ENCODE results near the gene MEN1.

DNA sequence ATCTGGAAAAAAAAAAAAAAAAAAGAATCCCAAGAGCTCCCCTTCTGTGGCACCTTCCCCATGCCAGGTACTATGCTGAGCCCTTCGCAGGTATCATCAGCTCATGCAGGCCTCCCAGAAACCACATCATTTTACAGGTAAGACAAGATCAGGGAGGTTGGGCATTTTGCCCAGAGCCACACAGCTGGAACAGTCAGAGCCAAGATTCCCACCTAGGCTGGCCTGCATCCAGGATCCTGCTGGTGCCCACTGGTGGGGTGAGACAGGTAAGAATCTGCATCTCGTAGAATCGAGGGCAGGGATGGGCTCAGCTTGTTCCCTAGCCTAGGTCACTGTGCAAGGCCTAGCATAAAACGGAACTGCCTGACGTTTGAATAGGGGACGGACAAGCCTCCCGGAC is 15.7 kb upstream of the MEN1 start:
- TF ChIP-seq, protein P1, sequence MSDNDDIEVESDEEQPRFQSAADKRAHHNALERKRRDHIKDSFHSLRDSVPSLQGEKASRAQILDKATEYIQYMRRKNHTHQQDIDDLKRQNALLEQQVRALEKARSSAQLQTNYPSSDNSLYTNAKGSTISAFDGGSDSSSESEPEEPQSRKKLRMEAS (IDR thresholded peaks at IDR 0.05), result no peak
- TF ChIP-seq EP300 (IDR thresholded peaks at IDR 0.05; ENCODE audit: low read depth in 2 of 2, low read length in 2 of 2) (no peak), EP300 (CRISPR knock-in tag; IDR thresholded peaks at IDR 0.05; ENCODE audit: borderline replicate concordance) (no peak), FOXK2 (IDR thresholded peaks at IDR 0.05) (no peak), YY1 (IDR thresholded peaks at IDR 0.05; ENCODE audit: insufficient read depth, insufficient replicate concordance, low read depth, low read length) (no peak), GABPA (IDR thresholded peaks at IDR 0.05; ENCODE audit: low read depth, low read length) (no peak), GABPA (CRISPR knock-in tag; IDR thresholded peaks at IDR 0.05; ENCODE audit: low read depth) (no peak), ZNF331 (CRISPR knock-in tag; IDR thresholded peaks at IDR 0.05) (no peak), MAFK (conservative IDR thresholded peaks at IDR 0.05 in 1 of 2, IDR thresholded peaks at IDR 0.05 in 1 of 2; ENCODE audit: low read length in 2 of 2) (no peak), ADNP (CRISPR knock-in tag; IDR thresholded peaks at IDR 0.05) (no peak), TCF12 (IDR thresholded peaks at IDR 0.05) (no peak), TCF12 (CRISPR knock-in tag; IDR thresholded peaks at IDR 0.05) (no peak)
- TF ChIP-seq, protein P2, sequence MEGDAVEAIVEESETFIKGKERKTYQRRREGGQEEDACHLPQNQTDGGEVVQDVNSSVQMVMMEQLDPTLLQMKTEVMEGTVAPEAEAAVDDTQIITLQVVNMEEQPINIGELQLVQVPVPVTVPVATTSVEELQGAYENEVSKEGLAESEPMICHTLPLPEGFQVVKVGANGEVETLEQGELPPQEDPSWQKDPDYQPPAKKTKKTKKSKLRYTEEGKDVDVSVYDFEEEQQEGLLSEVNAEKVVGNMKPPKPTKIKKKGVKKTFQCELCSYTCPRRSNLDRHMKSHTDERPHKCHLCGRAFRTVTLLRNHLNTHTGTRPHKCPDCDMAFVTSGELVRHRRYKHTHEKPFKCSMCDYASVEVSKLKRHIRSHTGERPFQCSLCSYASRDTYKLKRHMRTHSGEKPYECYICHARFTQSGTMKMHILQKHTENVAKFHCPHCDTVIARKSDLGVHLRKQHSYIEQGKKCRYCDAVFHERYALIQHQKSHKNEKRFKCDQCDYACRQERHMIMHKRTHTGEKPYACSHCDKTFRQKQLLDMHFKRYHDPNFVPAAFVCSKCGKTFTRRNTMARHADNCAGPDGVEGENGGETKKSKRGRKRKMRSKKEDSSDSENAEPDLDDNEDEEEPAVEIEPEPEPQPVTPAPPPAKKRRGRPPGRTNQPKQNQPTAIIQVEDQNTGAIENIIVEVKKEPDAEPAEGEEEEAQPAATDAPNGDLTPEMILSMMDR (CRISPR knock-in tag; IDR thresholded peaks at IDR 0.05), result no peak
- TF ChIP-seq, protein P3, sequence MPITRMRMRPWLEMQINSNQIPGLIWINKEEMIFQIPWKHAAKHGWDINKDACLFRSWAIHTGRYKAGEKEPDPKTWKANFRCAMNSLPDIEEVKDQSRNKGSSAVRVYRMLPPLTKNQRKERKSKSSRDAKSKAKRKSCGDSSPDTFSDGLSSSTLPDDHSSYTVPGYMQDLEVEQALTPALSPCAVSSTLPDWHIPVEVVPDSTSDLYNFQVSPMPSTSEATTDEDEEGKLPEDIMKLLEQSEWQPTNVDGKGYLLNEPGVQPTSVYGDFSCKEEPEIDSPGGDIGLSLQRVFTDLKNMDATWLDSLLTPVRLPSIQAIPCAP (CRISPR knock-in tag; IDR thresholded peaks at IDR 0.05; ENCODE audit: low read depth), result no peak
- TF ChIP-seq, protein P4, sequence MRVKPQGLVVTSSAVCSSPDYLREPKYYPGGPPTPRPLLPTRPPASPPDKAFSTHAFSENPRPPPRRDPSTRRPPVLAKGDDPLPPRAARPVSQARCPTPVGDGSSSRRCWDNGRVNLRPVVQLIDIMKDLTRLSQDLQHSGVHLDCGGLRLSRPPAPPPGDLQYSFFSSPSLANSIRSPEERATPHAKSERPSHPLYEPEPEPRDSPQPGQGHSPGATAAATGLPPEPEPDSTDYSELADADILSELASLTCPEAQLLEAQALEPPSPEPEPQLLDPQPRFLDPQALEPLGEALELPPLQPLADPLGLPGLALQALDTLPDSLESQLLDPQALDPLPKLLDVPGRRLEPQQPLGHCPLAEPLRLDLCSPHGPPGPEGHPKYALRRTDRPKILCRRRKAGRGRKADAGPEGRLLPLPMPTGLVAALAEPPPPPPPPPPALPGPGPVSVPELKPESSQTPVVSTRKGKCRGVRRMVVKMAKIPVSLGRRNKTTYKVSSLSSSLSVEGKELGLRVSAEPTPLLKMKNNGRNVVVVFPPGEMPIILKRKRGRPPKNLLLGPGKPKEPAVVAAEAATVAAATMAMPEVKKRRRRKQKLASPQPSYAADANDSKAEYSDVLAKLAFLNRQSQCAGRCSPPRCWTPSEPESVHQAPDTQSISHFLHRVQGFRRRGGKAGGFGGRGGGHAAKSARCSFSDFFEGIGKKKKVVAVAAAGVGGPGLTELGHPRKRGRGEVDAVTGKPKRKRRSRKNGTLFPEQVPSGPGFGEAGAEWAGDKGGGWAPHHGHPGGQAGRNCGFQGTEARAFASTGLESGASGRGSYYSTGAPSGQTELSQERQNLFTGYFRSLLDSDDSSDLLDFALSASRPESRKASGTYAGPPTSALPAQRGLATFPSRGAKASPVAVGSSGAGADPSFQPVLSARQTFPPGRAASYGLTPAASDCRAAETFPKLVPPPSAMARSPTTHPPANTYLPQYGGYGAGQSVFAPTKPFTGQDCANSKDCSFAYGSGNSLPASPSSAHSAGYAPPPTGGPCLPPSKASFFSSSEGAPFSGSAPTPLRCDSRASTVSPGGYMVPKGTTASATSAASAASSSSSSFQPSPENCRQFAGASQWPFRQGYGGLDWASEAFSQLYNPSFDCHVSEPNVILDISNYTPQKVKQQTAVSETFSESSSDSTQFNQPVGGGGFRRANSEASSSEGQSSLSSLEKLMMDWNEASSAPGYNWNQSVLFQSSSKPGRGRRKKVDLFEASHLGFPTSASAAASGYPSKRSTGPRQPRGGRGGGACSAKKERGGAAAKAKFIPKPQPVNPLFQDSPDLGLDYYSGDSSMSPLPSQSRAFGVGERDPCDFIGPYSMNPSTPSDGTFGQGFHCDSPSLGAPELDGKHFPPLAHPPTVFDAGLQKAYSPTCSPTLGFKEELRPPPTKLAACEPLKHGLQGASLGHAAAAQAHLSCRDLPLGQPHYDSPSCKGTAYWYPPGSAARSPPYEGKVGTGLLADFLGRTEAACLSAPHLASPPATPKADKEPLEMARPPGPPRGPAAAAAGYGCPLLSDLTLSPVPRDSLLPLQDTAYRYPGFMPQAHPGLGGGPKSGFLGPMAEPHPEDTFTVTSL (CRISPR knock-in tag; IDR thresholded peaks at IDR 0.05; ENCODE audit: borderline replicate concordance), result no peak
- TF ChIP-seq, protein P5, sequence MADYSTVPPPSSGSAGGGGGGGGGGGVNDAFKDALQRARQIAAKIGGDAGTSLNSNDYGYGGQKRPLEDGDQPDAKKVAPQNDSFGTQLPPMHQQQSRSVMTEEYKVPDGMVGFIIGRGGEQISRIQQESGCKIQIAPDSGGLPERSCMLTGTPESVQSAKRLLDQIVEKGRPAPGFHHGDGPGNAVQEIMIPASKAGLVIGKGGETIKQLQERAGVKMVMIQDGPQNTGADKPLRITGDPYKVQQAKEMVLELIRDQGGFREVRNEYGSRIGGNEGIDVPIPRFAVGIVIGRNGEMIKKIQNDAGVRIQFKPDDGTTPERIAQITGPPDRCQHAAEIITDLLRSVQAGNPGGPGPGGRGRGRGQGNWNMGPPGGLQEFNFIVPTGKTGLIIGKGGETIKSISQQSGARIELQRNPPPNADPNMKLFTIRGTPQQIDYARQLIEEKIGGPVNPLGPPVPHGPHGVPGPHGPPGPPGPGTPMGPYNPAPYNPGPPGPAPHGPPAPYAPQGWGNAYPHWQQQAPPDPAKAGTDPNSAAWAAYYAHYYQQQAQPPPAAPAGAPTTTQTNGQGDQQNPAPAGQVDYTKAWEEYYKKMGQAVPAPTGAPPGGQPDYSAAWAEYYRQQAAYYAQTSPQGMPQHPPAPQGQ (CRISPR knock-in tag; IDR thresholded peaks at IDR 0.05; ENCODE audit: borderline replicate concordance), result no peak
- TF ChIP-seq, protein P6, sequence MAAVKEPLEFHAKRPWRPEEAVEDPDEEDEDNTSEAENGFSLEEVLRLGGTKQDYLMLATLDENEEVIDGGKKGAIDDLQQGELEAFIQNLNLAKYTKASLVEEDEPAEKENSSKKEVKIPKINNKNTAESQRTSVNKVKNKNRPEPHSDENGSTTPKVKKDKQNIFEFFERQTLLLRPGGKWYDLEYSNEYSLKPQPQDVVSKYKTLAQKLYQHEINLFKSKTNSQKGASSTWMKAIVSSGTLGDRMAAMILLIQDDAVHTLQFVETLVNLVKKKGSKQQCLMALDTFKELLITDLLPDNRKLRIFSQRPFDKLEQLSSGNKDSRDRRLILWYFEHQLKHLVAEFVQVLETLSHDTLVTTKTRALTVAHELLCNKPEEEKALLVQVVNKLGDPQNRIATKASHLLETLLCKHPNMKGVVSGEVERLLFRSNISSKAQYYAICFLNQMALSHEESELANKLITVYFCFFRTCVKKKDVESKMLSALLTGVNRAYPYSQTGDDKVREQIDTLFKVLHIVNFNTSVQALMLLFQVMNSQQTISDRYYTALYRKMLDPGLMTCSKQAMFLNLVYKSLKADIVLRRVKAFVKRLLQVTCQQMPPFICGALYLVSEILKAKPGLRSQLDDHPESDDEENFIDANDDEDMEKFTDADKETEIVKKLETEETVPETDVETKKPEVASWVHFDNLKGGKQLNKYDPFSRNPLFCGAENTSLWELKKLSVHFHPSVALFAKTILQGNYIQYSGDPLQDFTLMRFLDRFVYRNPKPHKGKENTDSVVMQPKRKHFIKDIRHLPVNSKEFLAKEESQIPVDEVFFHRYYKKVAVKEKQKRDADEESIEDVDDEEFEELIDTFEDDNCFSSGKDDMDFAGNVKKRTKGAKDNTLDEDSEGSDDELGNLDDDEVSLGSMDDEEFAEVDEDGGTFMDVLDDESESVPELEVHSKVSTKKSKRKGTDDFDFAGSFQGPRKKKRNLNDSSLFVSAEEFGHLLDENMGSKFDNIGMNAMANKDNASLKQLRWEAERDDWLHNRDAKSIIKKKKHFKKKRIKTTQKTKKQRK (IDR thresholded peaks at IDR 0.05; ENCODE audit: low read length), result no peak

Data from HepG2 (cell line).